ENCODE data around the gene TBC1D21. TPM values are rescaled to one million over a fixed set of nuclear protein-coding genes. Genes with fewer than 3 reads are reported as not detected.

Gene TBC1D21, protein sequence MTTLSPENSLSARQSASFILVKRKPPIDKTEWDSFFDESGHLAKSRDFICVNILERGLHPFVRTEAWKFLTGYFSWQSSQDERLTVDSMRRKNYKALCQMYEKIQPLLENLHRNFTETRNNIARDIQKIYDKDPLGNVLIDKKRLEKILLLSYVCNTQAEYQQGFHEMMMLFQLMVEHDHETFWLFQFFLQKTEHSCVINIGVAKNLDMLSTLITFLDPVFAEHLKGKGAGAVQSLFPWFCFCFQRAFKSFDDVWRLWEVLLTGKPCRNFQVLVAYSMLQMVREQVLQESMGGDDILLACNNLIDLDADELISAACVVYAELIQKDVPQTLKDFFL
- not detected in 2 replicates for total RNA-seq
- long read RNA-seq, result 0 reads

DNA sequence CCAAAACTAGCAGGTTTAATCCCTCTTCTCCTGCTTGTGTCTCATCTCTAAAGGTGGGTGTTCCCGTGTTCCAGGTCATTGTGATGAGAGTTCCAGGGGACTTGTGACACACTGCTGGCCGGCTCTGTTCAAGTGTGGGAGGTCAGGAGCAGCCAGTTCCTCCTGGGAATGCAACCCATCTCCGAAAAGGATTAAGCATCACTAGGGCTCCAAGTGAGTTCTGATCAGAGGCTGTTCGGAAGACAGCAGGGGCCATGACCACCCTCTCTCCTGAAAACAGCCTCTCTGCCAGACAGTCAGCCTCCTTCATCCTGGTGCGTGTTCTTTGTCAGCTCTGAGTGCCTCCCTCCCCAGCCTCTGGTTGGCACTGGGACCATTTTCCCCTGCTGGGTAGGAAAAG lies at the start of gene TBC1D21:
Gene TBC1D21, plus strand, starts transcription at position 109 of the 400 bp plus-strand sequence. Its CDS starts 146 bp downstream, at position 255.
- no peaks in the 10 kb centered on the region for H3K4me1 Mint-ChIP-seq (ENCODE audit: unreplicated experiment)
- peaks cover 77% of the 10 kb centered on the region for H3K27me3 Mint-ChIP-seq (ENCODE audit: unreplicated experiment)
- H3K4me3 Mint-ChIP-seq (ENCODE audit: unreplicated experiment), result no peak within 1 kb of the TSS
- H3K27ac Mint-ChIP-seq (ENCODE audit: unreplicated experiment), result no peak within 1 kb of the TSS
- DNase-seq (ENCODE audit: extremely low spot score, unreplicated experiment), result no peak
- H3K36me3 Mint-ChIP-seq (ENCODE audit: unreplicated experiment), result no peaks in the 10 kb centered on the region
- no peaks in the 10 kb centered on the region for H3K9me3 Mint-ChIP-seq (ENCODE audit: unreplicated experiment)
- TF ChIP-seq, protein P1, sequence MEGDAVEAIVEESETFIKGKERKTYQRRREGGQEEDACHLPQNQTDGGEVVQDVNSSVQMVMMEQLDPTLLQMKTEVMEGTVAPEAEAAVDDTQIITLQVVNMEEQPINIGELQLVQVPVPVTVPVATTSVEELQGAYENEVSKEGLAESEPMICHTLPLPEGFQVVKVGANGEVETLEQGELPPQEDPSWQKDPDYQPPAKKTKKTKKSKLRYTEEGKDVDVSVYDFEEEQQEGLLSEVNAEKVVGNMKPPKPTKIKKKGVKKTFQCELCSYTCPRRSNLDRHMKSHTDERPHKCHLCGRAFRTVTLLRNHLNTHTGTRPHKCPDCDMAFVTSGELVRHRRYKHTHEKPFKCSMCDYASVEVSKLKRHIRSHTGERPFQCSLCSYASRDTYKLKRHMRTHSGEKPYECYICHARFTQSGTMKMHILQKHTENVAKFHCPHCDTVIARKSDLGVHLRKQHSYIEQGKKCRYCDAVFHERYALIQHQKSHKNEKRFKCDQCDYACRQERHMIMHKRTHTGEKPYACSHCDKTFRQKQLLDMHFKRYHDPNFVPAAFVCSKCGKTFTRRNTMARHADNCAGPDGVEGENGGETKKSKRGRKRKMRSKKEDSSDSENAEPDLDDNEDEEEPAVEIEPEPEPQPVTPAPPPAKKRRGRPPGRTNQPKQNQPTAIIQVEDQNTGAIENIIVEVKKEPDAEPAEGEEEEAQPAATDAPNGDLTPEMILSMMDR (IDR thresholded peaks at IDR 0.05), result no peak

DNA sequence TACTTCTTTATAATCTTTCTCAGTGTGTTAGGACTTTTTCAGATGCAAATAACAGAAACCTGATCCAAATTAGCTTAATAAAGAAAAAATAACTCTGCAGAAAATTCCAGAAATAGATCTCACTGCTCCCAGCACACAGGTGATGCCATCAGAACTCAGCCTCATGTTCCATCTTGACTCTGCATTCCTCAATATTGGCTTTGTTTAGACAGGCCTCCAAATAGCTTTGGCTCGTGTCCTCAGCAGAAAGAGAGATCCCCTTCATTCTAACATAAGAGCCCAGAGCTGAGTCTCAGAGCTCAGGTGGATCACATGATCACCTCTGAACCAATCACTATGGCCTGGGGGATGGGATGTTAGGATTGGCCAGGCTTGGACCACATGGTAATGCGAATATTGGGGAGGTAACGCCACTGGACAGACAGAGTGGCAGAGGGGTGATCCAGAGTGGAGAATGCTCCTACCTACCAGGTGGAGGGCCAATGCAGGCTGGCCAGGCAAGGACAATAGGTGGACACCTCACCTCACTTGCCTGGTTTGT lies 46.6 kb upstream of the TBC1D21 start:
- TF ChIP-seq, protein P1 (IDR thresholded peaks at IDR 0.05), result no peak
- no peak overlapping the region for H3K27ac Mint-ChIP-seq (ENCODE audit: unreplicated experiment)
- no peak for DNase-seq (ENCODE audit: extremely low spot score, unreplicated experiment)
- H3K36me3 Mint-ChIP-seq (ENCODE audit: unreplicated experiment), result no peaks in the 10 kb centered on the region
- no peak overlapping the region for H3K4me3 Mint-ChIP-seq (ENCODE audit: unreplicated experiment)
- H3K4me1 Mint-ChIP-seq (ENCODE audit: unreplicated experiment), result no peaks in the 10 kb centered on the region
- peaks cover 44% of the 10 kb centered on the region for H3K27me3 Mint-ChIP-seq (ENCODE audit: unreplicated experiment)
- H3K9me3 Mint-ChIP-seq (ENCODE audit: unreplicated experiment), result no peaks in the 10 kb centered on the region

DNA sequence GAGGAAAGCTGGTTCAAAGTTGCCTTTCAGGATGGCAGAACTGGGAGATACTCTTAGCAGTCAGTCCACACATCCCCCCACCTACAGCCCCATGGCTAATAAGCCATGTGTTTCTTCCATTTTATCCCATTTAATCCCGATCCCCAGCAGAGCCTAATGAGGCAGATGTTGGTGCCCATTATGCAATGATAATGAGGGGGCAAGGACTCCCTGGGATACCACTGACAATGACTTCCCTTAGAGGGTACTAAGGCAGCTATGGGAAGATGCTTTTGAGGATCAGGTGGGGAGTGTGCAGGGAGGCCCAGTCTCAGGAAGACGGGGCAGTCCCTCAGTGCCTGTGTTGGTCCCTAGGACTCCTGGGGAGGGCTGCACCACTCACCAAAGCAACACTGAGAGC lies 43.8 kb upstream of the TBC1D21 start:
- no peak overlapping the region for H3K27ac Mint-ChIP-seq (ENCODE audit: unreplicated experiment)
- peaks cover 59% of the 10 kb centered on the region for H3K27me3 Mint-ChIP-seq (ENCODE audit: unreplicated experiment)
- no peaks in the 10 kb centered on the region for H3K9me3 Mint-ChIP-seq (ENCODE audit: unreplicated experiment)
- no peaks in the 10 kb centered on the region for H3K4me1 Mint-ChIP-seq (ENCODE audit: unreplicated experiment)
- no peak overlapping the region for H3K4me3 Mint-ChIP-seq (ENCODE audit: unreplicated experiment)
- TF ChIP-seq, protein P1 (IDR thresholded peaks at IDR 0.05), result no peak
- DNase-seq (ENCODE audit: extremely low spot score, unreplicated experiment), result no peak
- no peaks in the 10 kb centered on the region for H3K36me3 Mint-ChIP-seq (ENCODE audit: unreplicated experiment)

DNA sequence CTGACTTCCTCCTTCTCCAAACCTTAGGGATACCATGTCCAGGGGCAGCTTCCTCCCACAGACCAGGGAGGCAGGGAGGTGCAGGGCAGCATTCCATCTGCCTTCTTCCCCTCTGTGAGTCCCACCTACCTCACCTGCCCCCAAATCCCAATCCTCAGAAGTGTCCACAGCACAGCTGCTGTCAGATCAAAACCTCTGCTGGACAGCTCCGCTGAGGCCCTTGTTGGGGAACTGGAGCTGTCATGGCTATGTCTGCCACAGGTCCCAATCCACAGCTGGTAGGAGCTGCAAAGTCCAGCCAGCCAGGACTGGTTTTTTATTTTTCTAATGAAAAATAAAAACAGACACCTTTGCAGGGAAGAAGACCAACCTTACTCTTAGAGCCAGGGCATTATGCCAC lies 40.7 kb upstream of the TBC1D21 start:
- H3K4me1 Mint-ChIP-seq (ENCODE audit: unreplicated experiment), result no peaks in the 10 kb centered on the region
- H3K4me3 Mint-ChIP-seq (ENCODE audit: unreplicated experiment), result no peak overlapping the region
- DNase-seq (ENCODE audit: extremely low spot score, unreplicated experiment), result no peak
- TF ChIP-seq, protein P1 (IDR thresholded peaks at IDR 0.05), result no peak
- H3K9me3 Mint-ChIP-seq (ENCODE audit: unreplicated experiment), result no peaks in the 10 kb centered on the region
- peaks cover 74% of the 10 kb centered on the region for H3K27me3 Mint-ChIP-seq (ENCODE audit: unreplicated experiment)
- no peaks in the 10 kb centered on the region for H3K36me3 Mint-ChIP-seq (ENCODE audit: unreplicated experiment)
- H3K27ac Mint-ChIP-seq (ENCODE audit: unreplicated experiment), result no peak overlapping the region

DNA sequence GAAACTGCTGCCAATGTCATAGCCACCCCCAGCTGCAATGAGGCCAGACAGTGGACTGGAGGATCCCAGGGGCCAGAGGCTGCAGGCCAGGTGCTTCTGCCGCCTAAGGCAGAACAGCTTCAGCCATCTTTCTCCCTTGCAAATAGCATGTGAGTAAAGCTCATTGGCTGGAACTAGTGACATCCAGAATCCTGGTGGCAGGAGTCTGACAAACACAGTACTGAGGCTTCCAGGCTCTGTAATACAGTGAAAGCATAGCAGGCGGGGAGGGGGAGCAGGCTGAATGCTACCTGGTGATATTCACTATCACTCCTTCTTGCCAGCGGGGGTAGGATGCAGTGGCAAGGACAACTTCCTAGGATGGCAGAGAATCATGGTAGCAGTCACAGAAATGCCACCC lies 36.5 kb upstream of the TBC1D21 start:
- no peak overlapping the region for H3K27ac Mint-ChIP-seq (ENCODE audit: unreplicated experiment)
- H3K4me1 Mint-ChIP-seq (ENCODE audit: unreplicated experiment), result no peaks in the 10 kb centered on the region
- TF ChIP-seq, protein P1 (IDR thresholded peaks at IDR 0.05), result no peak
- no peak overlapping the region for H3K4me3 Mint-ChIP-seq (ENCODE audit: unreplicated experiment)
- no peaks in the 10 kb centered on the region for H3K9me3 Mint-ChIP-seq (ENCODE audit: unreplicated experiment)
- DNase-seq (ENCODE audit: extremely low spot score, unreplicated experiment), result no peak
- peaks cover 74% of the 10 kb centered on the region for H3K27me3 Mint-ChIP-seq (ENCODE audit: unreplicated experiment)
- H3K36me3 Mint-ChIP-seq (ENCODE audit: unreplicated experiment), result no peaks in the 10 kb centered on the region

All from osteocyte (in vitro differentiated cells).